ENCODE data around the gene OR5L2.
"Not testable (repeated sequence)": the region's sequence is repeated elsewhere in the genome, so short reads cannot be mapped to it uniquely, and the experiment has no call there.

OR5L2 gene

DNA sequence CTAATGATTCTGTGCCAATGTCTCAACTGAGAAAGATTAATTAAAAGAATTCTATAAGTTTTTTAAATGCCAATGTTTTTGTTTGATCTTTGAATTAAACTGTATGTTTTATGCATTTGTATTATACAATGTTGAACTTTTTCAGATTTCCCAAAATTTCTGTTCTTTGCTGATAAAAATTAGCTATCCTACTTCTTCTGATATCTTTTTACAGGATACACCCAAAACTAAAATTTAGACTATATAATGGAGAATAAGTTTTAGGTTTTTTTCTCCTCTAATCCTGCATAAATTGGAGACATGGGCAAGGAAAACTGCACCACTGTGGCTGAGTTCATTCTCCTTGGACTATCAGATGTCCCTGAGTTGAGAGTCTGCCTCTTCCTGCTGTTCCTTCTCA is at the start of gene OR5L2:
OR5L2 (plus strand) TSS at position 301 of the 400 bp plus-strand sequence; CDS start at position 301, 0 bp downstream.
- H3K9me3 Mint-ChIP-seq = peaks cover 3% of the 10 kb centered on the region
- no peaks in the 10 kb centered on the region for H3K36me3 Mint-ChIP-seq
- no peaks in the 10 kb centered on the region for H3K4me1 Mint-ChIP-seq
- no peak for ATAC-seq
- H3K4me3 Mint-ChIP-seq = no peak within 1 kb of the TSS
- no peak within 1 kb of the TSS for H3K27ac Mint-ChIP-seq
- no peaks in the 10 kb centered on the region for H3K27me3 Mint-ChIP-seq

DNA sequence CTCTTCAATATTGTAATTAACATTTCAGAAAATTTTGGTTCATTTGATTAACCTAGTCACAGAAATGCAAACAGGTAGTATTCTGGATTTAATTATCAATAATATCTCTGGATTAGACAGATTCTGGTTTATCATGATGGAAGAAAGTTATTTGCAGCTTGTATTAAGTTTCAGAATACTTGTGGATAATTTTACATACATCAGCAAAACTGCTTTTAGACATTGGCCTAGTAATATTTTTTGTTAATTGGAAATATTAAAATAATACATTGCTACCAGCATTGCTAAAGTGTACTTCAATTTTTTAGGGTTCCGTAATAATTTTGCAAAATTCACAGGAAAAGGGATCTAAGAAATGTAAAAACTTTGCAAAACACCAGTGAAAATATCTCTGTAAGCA is 35.4 kb upstream of the OR5L2 start:
- Mint-ChIP-seq H3K4me1 (no peaks in the 10 kb centered on the region), H3K27ac (no peak overlapping the region), H3K9me3 (peaks cover 13% of the 10 kb centered on the region), H3K27me3 (no peaks in the 10 kb centered on the region), H3K4me3 (no peak overlapping the region), H3K36me3 (no peaks in the 10 kb centered on the region)
- ATAC-seq = no peak

DNA sequence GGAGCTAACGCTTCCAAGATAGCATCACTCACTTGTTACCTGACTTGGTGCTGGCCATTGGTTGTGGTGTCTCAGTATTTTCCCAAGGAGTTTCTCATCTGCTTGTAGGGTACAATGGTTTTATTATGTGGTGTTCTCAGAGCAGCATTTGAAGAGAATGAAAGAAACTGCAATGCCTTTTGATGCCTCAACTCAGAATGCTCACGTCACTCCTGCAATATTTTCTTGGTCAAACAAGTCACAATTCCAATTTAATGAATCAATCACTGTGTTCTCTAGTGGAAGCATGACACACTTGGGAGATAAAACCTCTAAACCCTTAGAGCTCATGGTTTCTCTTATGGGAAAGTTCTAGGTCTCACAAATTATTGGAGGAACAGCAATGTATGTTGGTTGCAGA is 33.7 kb upstream of the OR5L2 start:
- no peak overlapping the region for H3K27ac Mint-ChIP-seq
- no peaks in the 10 kb centered on the region for H3K27me3 Mint-ChIP-seq
- peaks cover 10% of the 10 kb centered on the region for H3K9me3 Mint-ChIP-seq
- ATAC-seq = no peak
- H3K4me3 Mint-ChIP-seq = no peak overlapping the region
- H3K4me1 Mint-ChIP-seq = no peaks in the 10 kb centered on the region
- H3K36me3 Mint-ChIP-seq = no peaks in the 10 kb centered on the region

DNA sequence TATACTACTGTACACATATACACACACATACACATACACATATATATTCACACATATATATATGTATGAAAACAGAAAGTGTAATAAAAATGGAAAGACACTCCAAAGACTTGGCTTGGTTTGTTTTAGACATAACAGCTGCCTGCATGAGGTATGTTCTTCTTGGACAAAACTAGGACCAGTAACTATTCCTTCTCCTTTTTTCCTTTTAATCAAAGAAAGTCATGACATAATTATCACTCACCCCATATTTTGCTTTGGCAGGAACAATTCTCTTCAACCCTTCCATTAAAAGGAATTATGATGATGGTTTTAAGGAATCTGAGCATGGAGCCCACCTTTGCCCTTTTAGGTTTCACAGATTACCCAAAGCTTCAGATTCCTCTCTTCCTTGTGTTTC is 31.8 kb upstream of the OR5L2 start, which contains the start of gene OR5D14:
OR5D14 (plus strand) TSS at position 301 of the 400 bp plus-strand sequence; CDS start at position 301, 0 bp downstream.
- Mint-ChIP-seq H3K36me3 (no peaks in the 10 kb centered on the region), H3K27ac (no peak within 1 kb of the TSS), H3K9me3 (peaks cover 17% of the 10 kb centered on the region), H3K4me1 (no peaks in the 10 kb centered on the region), H3K27me3 (no peaks in the 10 kb centered on the region), H3K4me3 (no peak within 1 kb of the TSS)
- no peak for ATAC-seq

DNA sequence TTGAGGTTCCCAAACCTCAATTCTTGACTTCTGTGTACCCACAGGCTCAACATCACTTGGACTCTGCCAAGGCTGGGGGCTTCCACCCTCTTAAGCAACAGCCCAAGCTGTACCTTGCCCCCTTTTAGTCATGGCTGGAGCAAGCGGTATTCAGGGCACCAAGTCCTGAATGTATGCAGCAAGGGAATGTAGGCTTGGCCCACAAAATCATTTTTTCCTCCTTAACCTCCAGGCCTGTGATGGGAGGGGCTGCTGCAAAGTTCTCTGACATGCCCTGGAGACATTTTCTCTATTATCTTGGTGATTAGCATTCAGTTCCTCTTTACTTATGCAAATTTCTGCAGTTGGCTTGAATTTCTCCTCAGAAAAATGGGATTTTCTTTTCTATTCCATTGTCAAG is 20.8 kb upstream of the OR5L2 start:
- H3K4me1 Mint-ChIP-seq = no peaks in the 10 kb centered on the region
- H3K4me3 Mint-ChIP-seq = no peak overlapping the region
- no peak overlapping the region for H3K27ac Mint-ChIP-seq
- ATAC-seq = no peak
- no peaks in the 10 kb centered on the region for H3K36me3 Mint-ChIP-seq
- H3K27me3 Mint-ChIP-seq = no peaks in the 10 kb centered on the region
- peaks cover 14% of the 10 kb centered on the region for H3K9me3 Mint-ChIP-seq

DNA sequence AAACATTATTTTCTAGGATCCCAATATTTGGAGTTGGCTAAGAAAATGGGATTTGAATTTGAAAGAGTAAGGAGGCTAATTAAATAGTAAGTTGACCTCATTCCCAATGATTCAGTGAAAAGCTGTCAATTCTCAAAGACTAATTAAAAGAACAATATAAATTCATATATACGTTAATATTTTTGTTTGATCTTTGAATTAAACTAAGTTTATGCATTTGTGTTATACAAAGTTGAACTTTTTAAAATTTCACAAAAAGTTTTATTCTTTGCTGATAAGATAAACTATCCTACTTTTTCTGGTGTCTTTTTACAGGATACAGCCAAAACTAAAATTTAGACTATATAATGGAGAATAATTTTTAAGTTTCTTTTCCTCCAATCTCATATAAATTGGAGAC is 16.0 kb upstream of the OR5L2 start, which contains the start of gene OR5L1:
OR5L1 (plus strand) TSS at position 301 of the 400 bp plus-strand sequence. CDS start 100 bp downstream, outside the sequence.
- Mint-ChIP-seq H3K36me3 (no peaks in the 10 kb centered on the region), H3K4me3 (no peak within 1 kb of the TSS), H3K4me1 (no peaks in the 10 kb centered on the region), H3K27ac (no peak within 1 kb of the TSS), H3K27me3 (no peaks in the 10 kb centered on the region), H3K9me3 (peaks cover 12% of the 10 kb centered on the region)
- ATAC-seq = no peak

DNA sequence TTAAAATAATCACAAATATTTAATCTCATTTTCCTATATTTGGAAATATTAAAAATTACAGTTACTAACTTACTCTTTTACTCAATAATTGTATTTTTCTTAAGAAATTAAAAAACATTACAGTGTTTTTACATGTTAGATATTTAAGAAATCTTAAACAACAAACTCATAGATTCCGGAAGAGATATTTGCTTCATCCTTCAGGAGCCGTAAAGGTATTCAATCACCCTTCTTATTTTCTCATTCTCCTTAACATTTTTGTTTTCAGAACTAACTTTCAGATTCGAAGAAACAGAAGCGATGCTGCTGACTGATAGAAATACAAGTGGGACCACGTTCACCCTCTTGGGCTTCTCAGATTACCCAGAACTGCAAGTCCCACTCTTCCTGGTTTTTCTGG is 7.7 kb upstream of the OR5L2 start, which contains the start of gene OR5D18:
OR5D18 (plus strand) TSS at position 301 of the 400 bp plus-strand sequence; CDS start at position 301, 0 bp downstream.
- Mint-ChIP-seq H3K27me3 (no peaks in the 10 kb centered on the region), H3K9me3 (peaks cover 13% of the 10 kb centered on the region), H3K4me3 (no peak within 1 kb of the TSS), H3K27ac (no peak within 1 kb of the TSS), H3K36me3 (no peaks in the 10 kb centered on the region), H3K4me1 (no peaks in the 10 kb centered on the region)
- ATAC-seq = no peak

DNA sequence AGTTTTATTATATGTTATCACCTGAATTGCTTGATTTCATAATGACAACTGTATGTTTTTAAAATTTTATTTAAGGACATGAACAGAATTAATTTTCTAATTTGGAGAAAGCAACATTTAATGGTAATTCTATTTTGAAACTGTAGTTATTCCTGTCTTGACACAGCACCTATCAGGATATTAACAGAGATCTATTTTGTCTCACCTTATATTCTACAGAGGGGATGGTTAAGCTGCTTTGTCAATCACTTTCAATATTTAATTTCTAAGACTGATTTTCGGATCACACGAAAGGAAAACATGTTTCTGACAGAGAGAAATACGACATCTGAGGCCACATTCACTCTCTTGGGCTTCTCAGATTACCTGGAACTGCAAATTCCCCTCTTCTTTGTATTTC is 11.4 kb downstream of the OR5L2 start, which contains the start of gene OR5D16:
OR5D16 (plus strand) TSS at position 301 of the 400 bp plus-strand sequence; CDS start at position 301, 0 bp downstream.
- no peak within 1 kb of the TSS for H3K27ac Mint-ChIP-seq
- peaks cover 9% of the 10 kb centered on the region for H3K9me3 Mint-ChIP-seq
- ATAC-seq = no peak
- no peak within 1 kb of the TSS for H3K4me3 Mint-ChIP-seq
- H3K27me3 Mint-ChIP-seq = no peaks in the 10 kb centered on the region
- no peaks in the 10 kb centered on the region for H3K36me3 Mint-ChIP-seq
- H3K4me1 Mint-ChIP-seq = no peaks in the 10 kb centered on the region

DNA sequence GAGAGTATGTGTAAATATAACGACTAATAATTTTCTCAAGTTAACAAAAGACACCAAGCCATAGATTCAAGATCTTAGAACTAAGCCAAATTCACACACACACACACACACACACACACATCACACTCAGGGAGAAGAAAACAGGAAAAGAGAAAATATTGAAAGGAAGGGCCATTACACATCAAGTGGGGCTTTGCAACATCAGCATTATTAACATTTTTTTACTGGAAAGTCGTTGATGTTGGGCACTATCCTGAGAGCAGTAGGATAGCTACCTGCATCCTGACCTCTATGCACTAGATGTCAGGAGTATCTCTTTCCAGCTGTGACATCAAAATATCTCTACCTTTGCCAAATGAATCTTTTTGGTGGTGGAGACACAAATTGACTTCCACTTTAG is 20.4 kb downstream of the OR5L2 start:
- H3K4me1 Mint-ChIP-seq = no peaks in the 10 kb centered on the region
- H3K9me3 Mint-ChIP-seq = peaks cover 3% of the 10 kb centered on the region
- no peaks in the 10 kb centered on the region for H3K27me3 Mint-ChIP-seq
- no peak overlapping the region for H3K27ac Mint-ChIP-seq
- no peak for ATAC-seq
- no peak overlapping the region for H3K4me3 Mint-ChIP-seq
- H3K36me3 Mint-ChIP-seq = no peaks in the 10 kb centered on the region

DNA sequence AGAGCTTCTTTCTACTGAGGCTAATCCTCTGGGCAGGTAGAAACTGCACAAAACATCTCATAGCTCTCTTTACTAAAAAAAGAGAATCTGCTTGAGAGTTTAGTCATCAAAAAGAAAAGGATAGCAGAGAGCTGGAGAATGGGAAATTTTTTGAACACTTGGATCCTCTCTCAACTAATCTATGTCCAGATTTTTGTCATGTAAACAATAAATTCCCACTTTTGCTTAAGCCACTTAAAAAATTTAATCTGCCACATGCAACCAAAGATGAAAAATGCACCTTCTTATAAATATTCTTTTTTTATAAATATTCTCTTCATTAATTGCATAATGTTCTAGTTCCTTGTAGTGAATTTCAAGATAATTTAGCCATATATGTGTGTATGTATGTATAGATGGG is 22.0 kb downstream of the OR5L2 start:
- Mint-ChIP-seq H3K27ac (no peak overlapping the region), H3K4me1 (no peaks in the 10 kb centered on the region), H3K36me3 (no peaks in the 10 kb centered on the region), H3K4me3 (no peak overlapping the region), H3K27me3 (no peaks in the 10 kb centered on the region), H3K9me3 (peaks cover 8% of the 10 kb centered on the region)
- ATAC-seq = no peak

DNA sequence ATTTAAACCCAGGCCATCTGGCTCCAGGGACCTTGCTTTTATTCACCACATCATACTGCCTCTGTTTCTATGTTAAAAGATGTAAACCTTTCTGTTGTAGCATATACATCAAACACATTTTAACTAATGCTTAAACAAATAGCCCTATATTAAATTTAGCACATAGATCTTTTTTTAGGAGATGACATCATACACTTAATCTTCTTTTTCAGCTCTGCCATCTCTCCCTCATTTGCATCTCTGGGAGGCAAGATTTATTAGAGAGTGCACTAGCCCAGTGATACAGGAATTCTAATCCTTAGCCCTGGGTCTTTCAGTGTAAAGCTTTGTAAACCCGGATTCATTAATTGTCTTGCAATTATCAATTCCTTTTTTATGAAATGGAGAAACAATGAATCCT is 25.1 kb downstream of the OR5L2 start:
- no peak for ATAC-seq
- Mint-ChIP-seq H3K4me3 (no peak overlapping the region), H3K4me1 (no peaks in the 10 kb centered on the region), H3K9me3 (peaks cover 10% of the 10 kb centered on the region), H3K27ac (no peak overlapping the region), H3K27me3 (no peaks in the 10 kb centered on the region), H3K36me3 (no peaks in the 10 kb centered on the region)

DNA sequence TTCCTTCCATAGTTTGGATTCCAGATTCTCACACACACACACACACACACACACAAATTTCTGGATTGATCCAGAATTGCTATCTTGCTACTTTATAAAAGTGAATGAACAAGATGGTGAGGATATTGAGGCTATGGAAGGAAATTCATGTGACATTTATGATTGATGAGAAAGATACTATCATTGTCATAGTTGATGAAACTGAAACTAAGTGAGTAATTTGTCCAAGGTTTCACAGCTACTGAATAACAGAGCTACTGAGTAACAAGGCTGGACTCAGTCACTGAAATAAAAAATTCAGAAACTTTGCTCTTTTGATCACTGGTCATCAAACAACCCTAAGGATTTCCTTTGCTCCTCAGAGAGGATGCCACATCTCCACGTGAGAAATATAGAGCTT is 27.7 kb downstream of the OR5L2 start:
- no peak for ATAC-seq
- H3K27ac Mint-ChIP-seq = no peak overlapping the region

DNA sequence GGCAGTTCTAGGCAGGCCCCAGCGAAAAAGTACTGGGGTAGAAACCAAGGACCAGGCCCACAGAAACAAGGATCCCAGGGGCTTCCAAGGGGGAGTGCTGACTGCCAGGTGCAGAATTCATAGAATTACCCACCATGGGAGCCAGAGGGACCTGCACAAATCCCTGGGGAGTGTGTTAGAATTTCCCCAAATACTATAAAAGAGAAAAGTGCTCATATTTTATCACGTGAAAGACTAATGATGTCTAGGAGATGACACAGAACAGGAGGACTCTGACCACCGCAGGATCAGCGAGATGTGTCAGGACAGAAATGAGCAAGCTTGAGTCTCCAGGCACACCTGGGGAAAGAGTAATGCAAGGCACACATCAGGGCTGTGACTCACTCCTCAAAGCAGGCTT is 40.3 kb downstream of the OR5L2 start:
- not testable (repeated sequence) for H3K4me1 Mint-ChIP-seq, ATAC-seq, H3K27ac Mint-ChIP-seq, H3K27me3 Mint-ChIP-seq, H3K4me3 Mint-ChIP-seq, H3K36me3 Mint-ChIP-seq, H3K9me3 Mint-ChIP-seq

More for the DNA sequence above, 27.7 kb downstream of the OR5L2 start:
- Mint-ChIP-seq H3K36me3 (no peaks in the 10 kb centered on the region), H3K9me3 (peaks cover 6% of the 10 kb centered on the region), H3K4me3 (no peak overlapping the region), H3K27me3 (no peaks in the 10 kb centered on the region), H3K4me1 (no peaks in the 10 kb centered on the region)

DNA sequence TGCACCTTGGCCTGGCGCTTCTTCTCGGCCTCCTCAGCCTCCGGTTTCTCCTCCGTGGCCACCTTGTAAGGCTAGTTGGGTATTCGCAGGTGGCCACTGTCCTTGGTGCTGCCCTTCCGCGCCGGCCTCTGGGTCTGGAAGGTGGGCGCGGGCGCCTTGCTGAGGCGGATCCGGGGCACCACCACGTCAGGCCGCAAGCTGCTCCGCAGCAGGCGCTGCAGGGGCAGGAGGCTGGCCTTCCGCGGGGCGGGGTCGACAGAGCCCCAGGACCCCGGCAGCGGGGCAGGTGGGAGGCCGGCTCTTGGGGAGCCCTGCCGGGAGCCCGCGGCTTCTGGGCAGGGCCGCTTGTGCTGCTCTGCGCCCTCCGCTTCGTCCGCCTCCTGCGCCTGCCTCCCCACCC is 45.7 kb downstream of the OR5L2 start:
- not testable (repeated sequence) for H3K27ac Mint-ChIP-seq, H3K27me3 Mint-ChIP-seq, H3K36me3 Mint-ChIP-seq, H3K4me1 Mint-ChIP-seq, H3K4me3 Mint-ChIP-seq, H3K9me3 Mint-ChIP-seq, ATAC-seq

DNA sequence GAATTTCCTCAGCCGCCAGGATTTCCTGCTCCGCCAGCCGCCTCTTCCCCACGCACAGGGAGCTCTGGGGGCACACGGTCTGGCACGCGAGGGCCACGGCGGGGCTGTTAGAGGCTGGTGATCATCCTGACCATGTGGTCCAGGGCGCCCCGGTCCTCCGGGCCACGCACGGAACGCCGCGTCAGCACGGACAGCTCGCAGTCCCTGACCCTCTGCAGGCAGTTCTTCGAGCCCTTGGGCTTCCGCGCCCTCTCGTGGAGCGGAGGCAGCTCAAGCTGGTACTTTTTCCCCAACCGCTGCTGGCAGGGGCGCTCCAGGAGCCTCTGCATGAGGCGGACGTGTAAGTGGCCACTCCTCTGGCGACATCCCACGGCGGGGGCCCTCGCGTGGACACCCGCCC is 46.1 kb downstream of the OR5L2 start:
- H3K9me3 Mint-ChIP-seq, H3K27me3 Mint-ChIP-seq, H3K4me3 Mint-ChIP-seq, H3K36me3 Mint-ChIP-seq, H3K27ac Mint-ChIP-seq, ATAC-seq, H3K4me1 Mint-ChIP-seq: not testable (repeated sequence)
